ENCODE results near the gene PKP2. TPM values are rescaled to one million over a fixed set of nuclear protein-coding genes. Genes with fewer than 3 reads are reported as not detected.
"Not testable (repeated sequence)": the region's sequence is repeated elsewhere in the genome, so short reads cannot be mapped to it uniquely, and the experiment has no call there.

PKP2 gene
- total RNA-seq, 1 donor from 2014 or later = 1.9 TPM

- Histone ChIP-seq H3K27me3 (peaks cover 7% of the 10 kb centered on the region), H3K9me3 (no peaks in the 10 kb centered on the region), H3K4me3 (no peak overlapping the region), H3K27ac (no peak overlapping the region), H3K4me1 (no peaks in the 10 kb centered on the region), H3K36me3 (no peaks in the 10 kb centered on the region)
- TF ChIP-seq CTCF (IDR thresholded peaks at IDR 0.05) = no peak
- DNase-seq (no peak), ATAC-seq (no peak)
- intact Hi-C loops (cut with DNase I) = no loop called here
Measured at GRCh38 chr12:32881107-32881506, 15.5 kb downstream of the PKP2 start.

DNA sequence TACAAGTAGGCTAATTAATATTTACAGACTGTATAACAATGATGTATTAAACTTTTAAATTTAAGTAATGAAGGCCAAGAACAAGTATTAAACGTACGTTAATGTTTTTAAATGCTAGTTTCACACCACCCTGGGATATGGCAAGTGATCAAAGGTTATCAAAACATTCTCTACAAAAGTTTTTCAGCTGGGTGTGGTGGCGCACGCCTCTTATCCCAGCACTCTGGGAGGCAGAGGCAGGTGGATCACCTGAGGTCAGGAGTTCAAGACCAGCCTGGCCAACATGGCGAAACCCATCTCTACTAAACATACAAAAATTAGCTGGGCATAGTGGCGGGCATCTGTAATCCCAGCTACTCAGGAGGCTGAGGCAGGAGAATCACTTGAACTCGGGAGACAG is 17.5 kb downstream of the PKP2 start:
- H3K4me1 ChIP-seq; H3K36me3 ChIP-seq; H3K27ac ChIP-seq; H3K27me3 ChIP-seq; intact Hi-C loops (cut with DNase I); H3K4me3 ChIP-seq; H3K9me3 ChIP-seq; ATAC-seq; DNase-seq: not testable (repeated sequence)

DNA sequence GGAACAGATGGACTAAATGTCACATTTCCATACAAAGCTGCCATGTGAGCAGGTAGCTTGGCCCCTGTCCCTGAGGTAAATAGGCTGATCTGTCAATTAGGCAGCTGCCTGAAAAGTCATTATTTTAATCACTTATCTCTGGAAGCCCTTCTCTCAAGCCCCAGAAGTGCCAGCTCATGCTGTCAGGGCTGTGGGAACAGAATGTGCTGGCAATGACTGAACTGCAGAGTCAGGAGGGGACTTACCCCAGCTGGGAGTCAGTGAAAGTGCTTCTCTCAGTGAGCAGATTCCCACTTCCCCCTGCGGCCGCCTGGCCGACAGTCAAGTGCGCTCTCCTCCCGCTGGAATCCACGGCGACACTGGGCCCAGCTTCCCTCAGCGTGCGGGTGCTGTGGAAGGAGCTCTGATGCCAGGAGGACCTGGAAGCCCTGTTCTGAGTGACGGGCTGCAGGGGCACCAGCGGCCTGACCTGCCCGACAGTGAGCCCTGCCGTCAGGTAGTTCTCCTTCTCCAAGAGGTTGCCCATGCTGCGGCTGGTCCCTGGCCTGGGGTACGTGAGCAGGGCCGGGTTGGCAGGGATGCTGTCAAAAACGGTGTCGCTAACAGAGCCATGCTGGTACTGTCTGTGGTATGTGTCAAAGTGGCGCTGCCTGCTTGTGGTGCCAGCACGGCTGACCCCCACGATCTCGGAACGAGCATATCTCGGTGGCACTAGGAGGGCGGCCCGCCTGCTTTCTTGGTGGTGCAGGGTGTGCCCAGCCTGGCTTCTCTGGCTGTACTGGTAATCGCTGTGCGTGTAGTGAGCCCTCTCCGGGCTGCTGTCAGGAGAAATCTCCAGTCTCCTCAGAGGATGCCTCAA is 18.7 kb downstream of the PKP2 start:
- H3K4me1 ChIP-seq = no peaks in the 10 kb centered on the region
- H3K36me3 ChIP-seq = no peaks in the 10 kb centered on the region
- H3K4me3 ChIP-seq = no peak overlapping the region
- TF ChIP-seq CTCF (IDR thresholded peaks at IDR 0.05) = no peak
- H3K27ac ChIP-seq = no peak overlapping the region
- DNase-seq = no peak
- ATAC-seq = peak; percentile 68
- no peaks in the 10 kb centered on the region for H3K9me3 ChIP-seq
- intact Hi-C loops (cut with DNase I) = no loop called here
- H3K27me3 ChIP-seq = peaks cover 7% of the 10 kb centered on the region

- intact Hi-C loops (cut with DNase I) = no loop called here
Measured at GRCh38 chr12:32876004-32876403, 20.6 kb downstream of the PKP2 start.

DNA sequence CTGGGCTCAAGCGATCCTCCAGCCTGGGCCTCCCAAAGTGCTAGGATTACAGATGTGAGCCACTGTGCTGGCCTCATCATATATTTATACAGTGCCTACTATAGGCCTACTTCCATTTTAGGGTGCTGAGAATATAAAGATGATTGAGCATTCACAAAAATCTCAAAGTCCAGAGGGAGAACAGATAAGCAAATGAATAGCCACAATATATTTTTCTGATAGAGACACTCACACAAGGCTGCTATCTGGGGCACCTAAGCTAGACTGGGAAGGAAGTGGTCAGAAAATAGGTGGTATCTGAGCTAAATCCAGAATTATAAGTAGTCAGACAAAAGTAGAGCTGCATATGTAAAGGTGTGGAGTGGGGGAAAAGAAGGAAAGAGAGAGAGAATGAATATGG is 21.6 kb downstream of the PKP2 start:
- TF ChIP-seq CTCF (IDR thresholded peaks at IDR 0.05) = no peak
- no peaks in the 10 kb centered on the region for H3K9me3 ChIP-seq
- no peaks in the 10 kb centered on the region for H3K4me1 ChIP-seq
- no peaks in the 10 kb centered on the region for H3K36me3 ChIP-seq
- intact Hi-C loops (cut with DNase I) = no loop called here
- DNase-seq (no peak), ATAC-seq (no peak)
- no peak overlapping the region for H3K27ac ChIP-seq
- no peaks in the 10 kb centered on the region for H3K27me3 ChIP-seq
- no peak overlapping the region for H3K4me3 ChIP-seq

More at GRCh38 chr12:32876004-32876403, 20.6 kb downstream of the PKP2 start:
- Histone ChIP-seq H3K4me1 (no peaks in the 10 kb centered on the region), H3K9me3 (no peaks in the 10 kb centered on the region), H3K27ac (no peak overlapping the region), H3K4me3 (no peak overlapping the region), H3K27me3 (no peaks in the 10 kb centered on the region), H3K36me3 (no peaks in the 10 kb centered on the region)
- ATAC-seq = no peak
- no peak for DNase-seq
- TF ChIP-seq CTCF (IDR thresholded peaks at IDR 0.05) = no peak

DNA sequence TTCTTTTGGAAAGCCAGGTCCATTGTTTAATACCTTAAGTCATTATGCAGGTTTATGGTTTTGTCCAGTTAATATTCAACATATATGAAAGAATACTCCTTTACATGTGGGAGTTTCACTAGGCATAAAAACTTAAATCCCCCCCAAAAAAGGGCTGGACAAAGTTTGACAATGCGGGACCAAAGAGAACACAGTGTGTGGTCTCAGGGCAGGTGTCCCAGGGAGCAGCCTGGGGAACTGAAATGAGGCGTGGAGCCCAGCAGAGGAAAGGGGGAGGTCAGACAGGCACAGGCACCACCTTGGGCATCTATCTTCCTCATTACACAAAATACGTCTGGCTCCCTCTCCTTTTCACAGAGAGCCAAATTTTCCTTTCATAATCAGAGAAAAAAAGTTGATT is 22.5 kb downstream of the PKP2 start:
- Histone ChIP-seq H3K27ac (no peak overlapping the region), H3K4me1 (no peaks in the 10 kb centered on the region), H3K36me3 (no peaks in the 10 kb centered on the region), H3K27me3 (no peaks in the 10 kb centered on the region), H3K9me3 (no peaks in the 10 kb centered on the region), H3K4me3 (no peak overlapping the region)
- TF ChIP-seq CTCF (IDR thresholded peaks at IDR 0.05) = no peak
- DNase-seq = no peak
- intact Hi-C loops (cut with DNase I) = no loop called here
- no peak for ATAC-seq

DNA sequence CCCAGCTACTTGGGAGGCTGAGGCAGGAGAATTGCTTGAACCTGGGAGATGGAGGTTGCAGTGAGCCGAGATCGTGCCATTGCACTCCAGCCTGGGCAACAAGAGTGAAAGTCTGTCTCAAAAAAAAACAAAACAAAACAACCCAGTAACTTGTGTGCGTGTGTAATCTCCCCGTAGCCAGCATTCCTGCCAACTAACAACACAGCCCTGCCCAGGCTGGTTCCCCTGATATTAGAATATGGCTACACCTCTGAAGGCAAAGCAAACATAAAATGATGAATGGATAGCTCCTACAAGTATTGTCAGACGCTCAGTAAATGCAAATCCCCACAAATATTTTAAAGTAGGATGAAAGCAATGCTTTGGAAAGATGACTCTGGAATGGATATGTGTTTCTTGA is 24.2 kb downstream of the PKP2 start:
- H3K36me3 ChIP-seq; intact Hi-C loops (cut with DNase I); H3K27me3 ChIP-seq; DNase-seq; ATAC-seq; H3K9me3 ChIP-seq; H3K4me3 ChIP-seq; H3K27ac ChIP-seq; H3K4me1 ChIP-seq: not testable (repeated sequence)

Data from upper lobe of right lung (tissue), 1 donor.